Osteoblast (primary cell): ENCODE results near the gene MT1X. TPM values are rescaled to one million over a fixed set of nuclear protein-coding genes. Genes with fewer than 3 reads are reported as not detected.

ENCODE experiments used
- DNase-seq: peaks from one replicate; pipeline ENCODE4 v3.0.0; 2011; ENCODE audit warnings: low spot score, mixed read lengths; ENCODE audit not compliant: insufficient read length; ENCODE audit errors: missing footprints
- H2AFZ ChIP-seq: 2 replicates; pipeline ENCODE4 v1.6.0; 2011; ENCODE audit warnings: mild to moderate bottlenecking, low read length
- H3K27ac ChIP-seq: 2 replicates; pipeline ENCODE4 v1.5.1; 2011; ENCODE audit warnings: mild to moderate bottlenecking, low read depth, low read length, moderate library complexity
- H3K27me3 ChIP-seq: 2 replicates; pipeline ENCODE4 v1.6.0; 2012; ENCODE audit warnings: mild to moderate bottlenecking, control low read depth, inconsistent platforms, low read length, moderate library complexity; ENCODE audit not compliant: insufficient read depth
- H3K36me3 ChIP-seq: 2 replicates; pipeline ENCODE4 v1.5.1; 2011; ENCODE audit warnings: mild to moderate bottlenecking, low read length, control low read depth, moderate library complexity; ENCODE audit not compliant: insufficient read depth
- H3K4me1 ChIP-seq: 2 replicates; pipeline ENCODE4 v1.5.1; 2011; ENCODE audit warnings: mild to moderate bottlenecking, low read length, control low read depth, moderate library complexity; ENCODE audit not compliant: insufficient read depth
- H3K4me2 ChIP-seq: 2 replicates; pipeline ENCODE4 v1.6.0; 2011; ENCODE audit warnings: mild to moderate bottlenecking, low read length; ENCODE audit not compliant: insufficient read depth
- H3K4me3 ChIP-seq: fragments of 200-600 bp; sonication (generic); 3 replicates; pipeline ENCODE4 v1.5.1; 2012; ENCODE audit warnings: mild to moderate bottlenecking, low read length, inconsistent platforms; ENCODE audit not compliant: insufficient read depth
- H3K79me2 ChIP-seq: 2 replicates; pipeline ENCODE4 v1.6.0; 2012; ENCODE audit warnings: mild to moderate bottlenecking, low read length, control low read depth, inconsistent platforms; ENCODE audit not compliant: insufficient read depth
- H3K9me3 ChIP-seq: 2 replicates; pipeline ENCODE4 v1.5.1; 2011; ENCODE audit warnings: low read depth, low read length, control low read depth
- H4K20me1 ChIP-seq: 2 replicates; pipeline ENCODE4 v1.6.0; 2012; ENCODE audit warnings: mild to moderate bottlenecking, low read length, control low read depth; ENCODE audit not compliant: insufficient read depth
- total RNA-seq: library from RNA; depleted of rRNA; stranded (reverse); fragments of >200 nt; gene quantifications from 2 replicates; pipeline ENCODE4 v1.2.3, GENCODE V29; 2012
- TF ChIP-seq, protein P1 (sequence below): IDR thresholded peaks from 2 replicates; pipeline ENCODE4 v1.5.1; 2011; ENCODE audit warnings: mild to moderate bottlenecking, low read depth, low read length, moderate library complexity; ENCODE audit errors: extremely low read depth

MT1X gene
- total RNA-seq, 1 donor = 81.4 TPM

GRCh38 chr16:56702836-56703235 lies 20.6 kb downstream of the MT1X start:
- no peak overlapping the region for H2AFZ ChIP-seq
- no peaks in the 10 kb centered on the region for H3K27me3 ChIP-seq
- no peaks in the 10 kb centered on the region for H3K4me1 ChIP-seq
- DNase-seq = no peak
- TF ChIP-seq, protein P1, sequence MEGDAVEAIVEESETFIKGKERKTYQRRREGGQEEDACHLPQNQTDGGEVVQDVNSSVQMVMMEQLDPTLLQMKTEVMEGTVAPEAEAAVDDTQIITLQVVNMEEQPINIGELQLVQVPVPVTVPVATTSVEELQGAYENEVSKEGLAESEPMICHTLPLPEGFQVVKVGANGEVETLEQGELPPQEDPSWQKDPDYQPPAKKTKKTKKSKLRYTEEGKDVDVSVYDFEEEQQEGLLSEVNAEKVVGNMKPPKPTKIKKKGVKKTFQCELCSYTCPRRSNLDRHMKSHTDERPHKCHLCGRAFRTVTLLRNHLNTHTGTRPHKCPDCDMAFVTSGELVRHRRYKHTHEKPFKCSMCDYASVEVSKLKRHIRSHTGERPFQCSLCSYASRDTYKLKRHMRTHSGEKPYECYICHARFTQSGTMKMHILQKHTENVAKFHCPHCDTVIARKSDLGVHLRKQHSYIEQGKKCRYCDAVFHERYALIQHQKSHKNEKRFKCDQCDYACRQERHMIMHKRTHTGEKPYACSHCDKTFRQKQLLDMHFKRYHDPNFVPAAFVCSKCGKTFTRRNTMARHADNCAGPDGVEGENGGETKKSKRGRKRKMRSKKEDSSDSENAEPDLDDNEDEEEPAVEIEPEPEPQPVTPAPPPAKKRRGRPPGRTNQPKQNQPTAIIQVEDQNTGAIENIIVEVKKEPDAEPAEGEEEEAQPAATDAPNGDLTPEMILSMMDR = no peak
- no peak overlapping the region for H3K27ac ChIP-seq
- no peaks in the 10 kb centered on the region for H4K20me1 ChIP-seq
- H3K4me2 ChIP-seq = no peak overlapping the region
- H3K9me3 ChIP-seq = no peaks in the 10 kb centered on the region
- H3K36me3 ChIP-seq = no peaks in the 10 kb centered on the region
- no peaks in the 10 kb centered on the region for H3K79me2 ChIP-seq
- H3K4me3 ChIP-seq = no peak overlapping the region

DNA sequence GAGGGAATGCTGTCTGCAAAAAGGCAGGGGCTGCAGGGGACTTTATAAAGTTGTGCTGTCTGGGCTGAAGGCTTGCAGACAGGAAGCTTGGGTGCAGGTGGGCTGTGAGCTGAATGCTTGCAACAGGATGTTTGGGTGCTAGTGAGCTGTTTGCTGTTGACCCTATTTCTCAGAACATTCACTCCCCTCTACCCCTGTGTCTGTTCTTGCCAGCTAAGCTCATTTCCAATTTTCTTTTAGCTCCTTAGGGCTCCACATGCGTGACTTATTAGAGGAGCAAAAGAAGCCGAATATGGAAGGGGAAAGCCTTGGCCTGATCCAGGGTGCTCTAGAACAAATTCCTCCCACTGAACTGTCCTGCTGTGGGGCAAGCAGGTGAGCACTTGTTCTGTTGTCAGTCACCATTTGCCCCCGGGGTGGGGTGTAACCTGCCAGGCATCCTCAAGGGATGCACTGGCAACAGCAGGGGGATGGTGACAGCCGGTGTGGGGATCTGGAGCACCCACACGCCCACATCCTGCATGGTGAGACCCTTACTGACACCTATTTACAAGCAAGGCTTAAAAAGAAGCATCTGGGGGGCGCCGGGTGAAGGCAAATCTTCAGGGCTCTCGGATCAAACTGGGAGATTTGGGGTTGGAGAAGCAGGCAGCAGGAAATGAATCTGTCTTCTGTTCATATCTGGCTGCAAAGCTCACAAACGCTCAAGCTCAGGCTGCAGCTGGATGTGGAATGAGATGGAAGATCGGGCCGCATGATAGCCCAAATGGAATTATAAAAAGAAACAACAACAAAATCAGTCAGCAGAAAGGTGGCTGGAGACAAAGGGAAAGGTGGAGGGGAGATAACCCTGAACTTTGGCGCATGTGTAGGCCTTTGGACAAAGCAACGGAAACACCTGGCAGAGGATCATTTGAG lies 26.5 kb downstream of the MT1X start:
- Histone ChIP-seq H3K27me3 (peaks cover 5% of the 10 kb centered on the region), H2AFZ (no peak overlapping the region), H3K4me3 (no peak overlapping the region), H3K79me2 (no peaks in the 10 kb centered on the region), H3K36me3 (no peaks in the 10 kb centered on the region), H3K4me1 (no peaks in the 10 kb centered on the region), H3K27ac (no peak overlapping the region), H4K20me1 (no peaks in the 10 kb centered on the region), H3K9me3 (no peaks in the 10 kb centered on the region), H3K4me2 (no peak overlapping the region)
- TF ChIP-seq, protein P1 = no peak
- no peak for DNase-seq

- Histone ChIP-seq H3K4me1 (no peaks in the 10 kb centered on the region), H3K4me2 (no peak overlapping the region), H4K20me1 (no peaks in the 10 kb centered on the region), H3K9me3 (no peaks in the 10 kb centered on the region), H3K79me2 (no peaks in the 10 kb centered on the region), H3K4me3 (no peak overlapping the region), H3K27me3 (peaks cover 5% of the 10 kb centered on the region), H2AFZ (no peak overlapping the region), H3K36me3 (no peaks in the 10 kb centered on the region), H3K27ac (no peak overlapping the region)
- DNase-seq = peak; percentile 35
- TF ChIP-seq, protein P1 = no peak
Measured at GRCh38 chr16:56709443-56710040, 27.3 kb downstream of the MT1X start.

GRCh38 chr16:56710181-56710737 lies 28.0 kb downstream of the MT1X start:
- DNase-seq = no peak
- Histone ChIP-seq H3K79me2 (no peaks in the 10 kb centered on the region), H4K20me1 (no peaks in the 10 kb centered on the region), H2AFZ (no peak overlapping the region), H3K27ac (no peak overlapping the region), H3K36me3 (no peaks in the 10 kb centered on the region), H3K4me1 (no peaks in the 10 kb centered on the region), H3K4me3 (no peak overlapping the region), H3K4me2 (no peak overlapping the region), H3K9me3 (no peaks in the 10 kb centered on the region), H3K27me3 (peaks cover 5% of the 10 kb centered on the region)
- TF ChIP-seq, protein P1 = no peak
